GM19240 (cell line): ENCODE results near the gene SUGP1.

Source experiments
- DNase-seq: peaks from one replicate; pipeline ENCODE4 v3.0.0; 2011; ENCODE audit warnings: low spot score; ENCODE audit not compliant: insufficient read length

SUGP1 gene

GRCh38 chr19:19342086-19343015 is 22.0 kb upstream of the SUGP1 start:
- no peak for DNase-seq

GRCh38 chr19:19341026-19341425 is 20.7 kb upstream of the SUGP1 start:
- DNase-seq, result no peak

GRCh38 chr19:19338082-19338481 is 17.8 kb upstream of the SUGP1 start:
- no peak for DNase-seq

GRCh38 chr19:19337120-19337519 is 16.8 kb upstream of the SUGP1 start:
- DNase-seq, result no peak

GRCh38 chr19:19336597-19336996 is 16.3 kb upstream of the SUGP1 start:
- no peak for DNase-seq

GRCh38 chr19:19335408-19336158 is 15.3 kb upstream of the SUGP1 start:
- DNase-seq, result no peak

- no peak for DNase-seq
Observed at GRCh38 chr19:19334989-19335344, 14.7 kb upstream of the SUGP1 start.

GRCh38 chr19:19334063-19334988 is 14.0 kb upstream of the SUGP1 start:
- DNase-seq, result no peak

- no peak for DNase-seq
Observed at GRCh38 chr19:19329126-19329525, 8.8 kb upstream of the SUGP1 start.

- DNase-seq, result no peak
Observed at GRCh38 chr19:19327672-19328071, 7.4 kb upstream of the SUGP1 start.

- no peak for DNase-seq
Observed at GRCh38 chr19:19324059-19324770, 3.9 kb upstream of the SUGP1 start.

- DNase-seq, result no peak
Observed at GRCh38 chr19:19321141-19321577, 850 bp upstream of the SUGP1 start.

GRCh38 chr19:19319732-19320360 is 463 bp downstream of the SUGP1 start:
- no peak for DNase-seq

GRCh38 chr19:19316082-19316481 is 4.2 kb downstream of the SUGP1 start:
- no peak for DNase-seq

- DNase-seq, result no peak
Observed at GRCh38 chr19:19315444-19315843, 4.9 kb downstream of the SUGP1 start.

- no peak for DNase-seq
Observed at GRCh38 chr19:19308373-19308772, 11.9 kb downstream of the SUGP1 start.

- no peak for DNase-seq
Observed at GRCh38 chr19:19306191-19306590, 14.1 kb downstream of the SUGP1 start.

GRCh38 chr19:19305696-19306095 is 14.6 kb downstream of the SUGP1 start:
- DNase-seq, result no peak

- DNase-seq, result no peak
Observed at GRCh38 chr19:19305066-19305465, 15.2 kb downstream of the SUGP1 start.
